ENCODE data around the gene PRDM4.

DNA sequence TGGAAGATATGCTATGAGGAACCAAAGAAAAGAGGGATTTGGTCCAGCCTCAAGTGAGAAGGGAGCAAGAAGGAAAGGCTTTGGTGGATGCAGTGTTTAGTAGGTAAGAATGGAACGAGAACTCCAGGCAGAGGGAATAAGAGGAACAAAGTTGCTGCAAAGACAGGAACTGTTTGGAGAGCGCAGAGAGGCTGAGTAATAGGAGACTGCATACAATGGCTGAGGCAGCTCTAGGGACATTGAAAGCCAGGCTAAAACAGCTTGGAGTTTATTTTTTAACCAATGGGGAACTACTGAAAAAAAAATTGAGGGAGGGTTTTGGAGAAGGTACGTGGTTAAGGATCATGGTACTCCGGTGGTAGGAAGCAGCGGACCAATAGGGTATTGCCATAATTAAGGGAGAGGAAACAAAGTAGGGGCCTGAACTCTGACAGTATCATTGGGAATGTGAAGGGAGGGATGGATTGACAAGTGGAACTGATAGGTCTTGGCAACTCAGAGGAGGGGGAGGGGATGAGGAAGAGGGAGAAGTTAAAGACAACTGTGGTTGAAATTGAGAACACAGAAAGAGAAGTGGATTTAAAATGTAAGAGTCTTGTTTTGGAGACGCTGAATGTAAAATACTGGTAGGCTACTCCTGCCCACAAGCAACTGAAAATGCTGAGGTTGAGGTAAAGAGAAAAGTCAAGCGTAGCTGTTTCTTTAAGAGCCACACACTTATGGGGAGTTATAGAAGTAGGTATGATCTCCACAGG lies 18.3 kb upstream of the PRDM4 start:
- no peak for TF ChIP-seq CTCF (IDR thresholded peaks at IDR 0.05)
- TF ChIP-seq EP300 (IDR thresholded peaks at IDR 0.05): no peak
- no peak for TF ChIP-seq POLR2A (IDR thresholded peaks at IDR 0.05; ENCODE audit: low read depth)
